ENCODE measurements around the gene SPP1.
"Not testable (repeated sequence)": the region's sequence is repeated elsewhere in the genome, so short reads cannot be mapped to it uniquely, and the experiment has no call there.

Gene SPP1

DNA sequence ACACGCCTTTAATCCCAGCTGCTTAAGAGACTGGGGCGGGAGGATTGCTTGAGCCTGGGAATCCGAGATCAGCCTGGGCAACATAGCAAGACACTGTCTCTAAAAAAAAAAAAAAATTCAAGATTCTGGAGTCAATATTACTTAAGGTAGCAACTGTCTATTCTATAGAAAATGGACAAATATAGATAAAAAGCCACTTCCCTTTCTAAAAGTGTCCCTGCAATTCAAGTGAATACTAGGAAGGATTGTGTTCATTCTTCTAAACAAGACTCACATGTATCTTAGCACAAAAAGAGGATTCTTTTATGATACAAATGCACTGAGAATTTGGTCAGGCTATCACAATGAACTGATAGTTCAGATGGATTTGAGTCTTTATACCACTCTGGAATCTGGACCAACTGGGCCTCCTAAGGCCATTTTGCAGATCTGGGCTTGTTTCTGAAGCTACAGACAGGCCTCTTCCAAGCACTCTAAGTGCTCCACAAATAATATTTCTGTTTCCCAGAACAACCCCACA, 38.9 kb downstream of the SPP1 start:
- Mint-ChIP-seq H3K4me1 (ENCODE audit: low read depth) (peaks cover 18% of the 10 kb centered on the region), H3K27ac (no peak overlapping the region), H3K4me3 (no peak overlapping the region), H3K36me3 (ENCODE audit: low read depth) (peaks cover 8% of the 10 kb centered on the region), H3K27me3 (ENCODE audit: low read depth) (no peaks in the 10 kb centered on the region), H3K9me3 (no peaks in the 10 kb centered on the region)

DNA sequence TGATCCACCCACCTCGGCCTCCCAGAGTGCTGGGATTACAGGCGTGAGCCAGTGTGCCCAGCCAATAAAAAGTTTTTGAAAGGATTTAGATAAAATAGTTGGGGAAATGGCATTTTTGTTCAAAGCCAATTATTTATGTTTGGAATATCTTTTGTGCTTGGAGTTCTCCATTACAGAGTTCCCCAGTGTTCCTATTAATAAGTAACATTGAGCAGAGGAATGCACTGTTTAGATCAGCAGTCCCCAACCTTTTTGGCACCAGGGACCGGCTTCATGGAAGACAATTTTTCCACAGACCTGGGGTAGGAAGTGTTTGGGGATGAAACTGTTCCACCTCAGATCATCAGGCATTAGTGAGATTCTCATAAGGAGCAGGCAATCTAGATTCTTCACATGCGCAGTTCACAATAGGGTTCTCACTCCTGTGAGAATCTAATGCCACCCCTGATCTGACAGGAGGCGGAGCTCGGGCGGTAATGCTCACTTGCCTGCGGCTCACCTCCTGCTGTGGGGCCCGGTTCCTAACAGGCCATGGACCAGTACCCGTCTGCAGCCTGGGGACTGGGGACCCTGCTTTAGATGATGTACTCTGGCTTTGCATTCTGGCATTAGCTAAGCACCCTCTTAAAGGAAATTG, 40.3 kb downstream of the SPP1 start:
- Mint-ChIP-seq H3K27me3 (ENCODE audit: low read depth) (no peaks in the 10 kb centered on the region), H3K36me3 (ENCODE audit: low read depth) (peaks cover 6% of the 10 kb centered on the region), H3K4me1 (ENCODE audit: low read depth) (peaks cover 12% of the 10 kb centered on the region), H3K27ac (no peak overlapping the region), H3K4me3 (no peak overlapping the region), H3K9me3 (no peaks in the 10 kb centered on the region)

GRCh38 chr4:88017516-88018297, 42.2 kb downstream of the SPP1 start:
- peaks cover 8% of the 10 kb centered on the region for H3K4me1 Mint-ChIP-seq (ENCODE audit: low read depth)
- no peak overlapping the region for H3K4me3 Mint-ChIP-seq
- peaks cover 4% of the 10 kb centered on the region for H3K36me3 Mint-ChIP-seq (ENCODE audit: low read depth)
- H3K27ac Mint-ChIP-seq, result no peak overlapping the region
- no peaks in the 10 kb centered on the region for H3K9me3 Mint-ChIP-seq
- H3K27me3 Mint-ChIP-seq (ENCODE audit: low read depth), result no peaks in the 10 kb centered on the region

GRCh38 chr4:88018466-88018865, 43.0 kb downstream of the SPP1 start:
- Mint-ChIP-seq H3K27me3 (ENCODE audit: low read depth) (no peaks in the 10 kb centered on the region), H3K4me1 (ENCODE audit: low read depth) (peaks cover 3% of the 10 kb centered on the region), H3K9me3 (no peaks in the 10 kb centered on the region), H3K27ac (no peak overlapping the region), H3K36me3 (ENCODE audit: low read depth) (peaks cover 4% of the 10 kb centered on the region), H3K4me3 (no peak overlapping the region)

GRCh38 chr4:88021824-88022223, 46.3 kb downstream of the SPP1 start:
- no peaks in the 10 kb centered on the region for H3K4me1 Mint-ChIP-seq (ENCODE audit: low read depth)
- peaks cover 18% of the 10 kb centered on the region for H3K36me3 Mint-ChIP-seq (ENCODE audit: low read depth)
- no peaks in the 10 kb centered on the region for H3K27me3 Mint-ChIP-seq (ENCODE audit: low read depth)
- no peak overlapping the region for H3K27ac Mint-ChIP-seq
- peaks cover 9% of the 10 kb centered on the region for H3K9me3 Mint-ChIP-seq
- H3K4me3 Mint-ChIP-seq, result no peak overlapping the region

DNA sequence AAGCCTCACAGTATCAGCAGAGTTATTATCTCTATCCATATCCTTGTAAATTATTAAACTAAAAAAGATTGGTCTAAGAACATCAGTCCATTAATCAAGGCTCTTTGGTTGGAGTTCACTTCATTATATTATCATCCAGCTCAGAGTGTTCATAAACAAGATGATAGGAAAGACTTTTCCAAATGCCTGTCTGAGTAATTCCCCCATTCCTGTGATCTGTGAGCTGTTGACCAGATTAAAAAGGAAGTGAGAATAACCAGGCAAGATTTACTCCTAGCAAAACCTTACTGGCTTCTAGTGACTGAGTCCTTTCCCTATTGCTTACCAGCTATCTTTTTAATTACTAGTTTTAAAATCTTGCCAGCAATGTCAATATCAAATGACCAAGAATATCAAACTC, 46.8 kb downstream of the SPP1 start:
- no peak overlapping the region for H3K27ac Mint-ChIP-seq
- H3K9me3 Mint-ChIP-seq, result peaks cover 13% of the 10 kb centered on the region
- no peak overlapping the region for H3K4me3 Mint-ChIP-seq
- H3K27me3 Mint-ChIP-seq (ENCODE audit: low read depth), result no peaks in the 10 kb centered on the region
- peaks cover 21% of the 10 kb centered on the region for H3K36me3 Mint-ChIP-seq (ENCODE audit: low read depth)
- H3K4me1 Mint-ChIP-seq (ENCODE audit: low read depth), result no peaks in the 10 kb centered on the region

DNA sequence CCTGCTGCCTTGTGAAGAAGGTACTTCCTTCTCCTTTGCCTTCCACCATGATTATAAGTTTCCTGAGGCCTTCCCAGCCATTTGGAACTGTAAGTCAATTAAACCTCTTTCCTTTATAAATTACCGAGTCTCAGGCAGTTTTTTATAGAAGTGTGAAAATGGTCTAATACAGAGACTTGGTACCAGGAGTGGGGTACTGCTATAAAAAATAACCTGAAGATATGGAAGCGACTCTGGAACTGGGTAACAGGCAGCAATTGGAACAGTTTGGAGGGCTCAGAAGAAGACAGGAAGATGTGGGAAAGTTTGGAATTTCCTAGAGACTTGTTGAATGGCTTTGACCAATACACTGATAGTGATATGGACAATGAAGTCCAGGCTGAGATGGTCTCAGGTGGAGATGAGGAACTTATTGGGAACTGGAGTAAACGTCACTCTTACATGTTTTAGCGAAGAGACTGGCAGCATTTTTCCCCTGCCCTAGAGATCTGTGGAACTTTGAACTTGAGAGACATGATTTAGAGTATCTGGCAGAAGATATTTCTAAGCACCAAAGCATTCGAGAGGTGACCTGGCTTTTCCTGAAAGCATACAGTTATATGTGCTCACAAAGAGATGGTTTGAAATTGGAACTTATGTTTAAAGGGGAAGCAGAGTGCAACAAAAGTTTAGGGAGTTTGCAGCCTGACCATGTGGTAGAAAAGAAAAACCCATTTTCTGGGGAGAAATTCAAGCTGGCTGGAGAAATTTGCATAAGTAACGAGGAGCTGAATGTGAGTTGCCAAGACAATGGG, 50.6 kb downstream of the SPP1 start:
- Mint-ChIP-seq H3K9me3 (peaks cover 21% of the 10 kb centered on the region), H3K36me3 (ENCODE audit: low read depth) (peaks cover 37% of the 10 kb centered on the region)
- not testable (repeated sequence) for H3K27me3 Mint-ChIP-seq (ENCODE audit: low read depth); H3K27ac Mint-ChIP-seq; H3K4me3 Mint-ChIP-seq; H3K4me1 Mint-ChIP-seq (ENCODE audit: low read depth)

DNA sequence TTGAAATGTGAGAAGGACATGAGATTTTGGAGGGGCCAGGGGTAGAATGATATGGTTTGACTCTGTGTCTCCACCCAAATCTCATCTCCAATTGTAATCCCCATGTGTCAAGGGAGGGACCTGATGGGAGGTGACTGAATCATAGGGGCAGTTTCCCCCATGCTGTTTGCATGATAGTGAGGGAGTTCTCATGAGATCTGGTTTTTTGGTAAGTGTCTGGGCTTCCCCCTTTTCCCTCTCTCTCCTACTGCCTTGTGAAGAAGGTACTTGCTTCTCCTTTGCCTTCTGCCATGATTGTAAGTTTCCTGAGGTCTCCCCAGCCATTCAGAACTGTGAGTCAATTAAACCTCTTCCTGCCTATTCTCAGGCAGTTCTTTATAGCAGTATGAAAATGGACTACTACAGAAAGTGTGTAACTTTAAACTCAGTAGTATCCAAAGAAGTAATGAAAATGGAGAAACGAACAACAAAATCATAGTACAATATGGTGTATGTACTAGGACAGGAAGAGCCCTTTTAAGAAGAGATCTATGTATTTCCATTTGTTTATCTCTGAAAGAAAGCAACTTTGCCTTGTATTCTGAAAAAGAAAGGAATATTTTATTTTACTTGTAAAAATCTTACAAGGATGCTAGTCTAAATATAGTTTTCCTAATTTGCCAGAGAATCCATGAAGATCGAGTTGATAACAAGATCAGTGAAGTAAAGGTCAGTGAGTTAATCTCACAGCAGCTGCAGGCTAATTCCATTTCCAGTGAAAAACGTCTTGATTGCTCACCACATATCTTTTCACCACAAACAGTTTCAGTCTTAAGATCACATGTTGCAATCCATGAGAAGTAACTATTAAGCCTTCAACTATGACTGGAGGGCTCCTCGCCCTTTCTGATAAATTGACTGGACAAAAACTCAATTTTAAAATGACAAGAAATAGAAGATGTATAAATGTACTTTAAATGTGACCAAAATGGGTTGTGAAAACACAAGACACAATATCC, 52.4 kb downstream of the SPP1 start:
- no peak overlapping the region for H3K4me3 Mint-ChIP-seq
- peaks cover 21% of the 10 kb centered on the region for H3K9me3 Mint-ChIP-seq
- peaks cover 9% of the 10 kb centered on the region for H3K4me1 Mint-ChIP-seq (ENCODE audit: low read depth)
- peaks cover 36% of the 10 kb centered on the region for H3K36me3 Mint-ChIP-seq (ENCODE audit: low read depth)
- H3K27ac Mint-ChIP-seq, result no peak overlapping the region
- no peaks in the 10 kb centered on the region for H3K27me3 Mint-ChIP-seq (ENCODE audit: low read depth)

DNA sequence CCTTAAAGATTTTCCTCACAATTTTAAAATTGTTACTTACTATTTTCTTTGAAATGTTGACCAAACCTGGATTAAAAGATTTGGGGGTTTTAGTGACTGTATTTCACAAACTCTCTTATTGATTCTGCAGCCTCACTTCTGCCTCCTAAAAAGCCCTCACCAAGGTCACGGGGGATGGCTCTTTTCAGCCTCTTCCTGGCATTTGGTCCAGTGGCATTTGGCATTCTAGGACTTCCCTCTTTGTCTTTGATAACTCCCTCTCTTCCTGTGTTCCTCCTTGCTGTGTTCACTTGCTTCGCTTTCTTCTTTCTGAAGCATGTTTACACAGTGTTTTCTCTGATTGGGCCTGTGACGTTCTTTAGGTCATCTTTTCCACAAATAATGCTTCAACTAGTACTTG, 53.4 kb downstream of the SPP1 start:
- Mint-ChIP-seq H3K9me3 (peaks cover 21% of the 10 kb centered on the region), H3K36me3 (ENCODE audit: low read depth) (peaks cover 33% of the 10 kb centered on the region), H3K27ac (no peak overlapping the region)

GRCh38 chr4:88029556-88029955, 54.0 kb downstream of the SPP1 start:
- H3K27me3 Mint-ChIP-seq (ENCODE audit: low read depth), result no peaks in the 10 kb centered on the region
- H3K4me3 Mint-ChIP-seq, result no peak overlapping the region
- H3K27ac Mint-ChIP-seq, result no peak overlapping the region

More for the DNA sequence above, 53.4 kb downstream of the SPP1 start:
- Mint-ChIP-seq H3K4me1 (ENCODE audit: low read depth) (peaks cover 9% of the 10 kb centered on the region), H3K27me3 (ENCODE audit: low read depth) (no peaks in the 10 kb centered on the region), H3K4me3 (no peak overlapping the region)

GRCh38 chr4:88030565-88031310, 55.2 kb downstream of the SPP1 start:
- H3K4me3 Mint-ChIP-seq, result no peak overlapping the region
- peaks cover 29% of the 10 kb centered on the region for H3K36me3 Mint-ChIP-seq (ENCODE audit: low read depth)
- peaks cover 19% of the 10 kb centered on the region for H3K9me3 Mint-ChIP-seq
- peaks cover 9% of the 10 kb centered on the region for H3K4me1 Mint-ChIP-seq (ENCODE audit: low read depth)
- H3K27ac Mint-ChIP-seq, result no peak overlapping the region
- H3K27me3 Mint-ChIP-seq (ENCODE audit: low read depth), result no peaks in the 10 kb centered on the region

More at GRCh38 chr4:88029556-88029955, 54.0 kb downstream of the SPP1 start:
- Mint-ChIP-seq H3K36me3 (ENCODE audit: low read depth) (peaks cover 31% of the 10 kb centered on the region), H3K4me1 (ENCODE audit: low read depth) (peaks cover 9% of the 10 kb centered on the region), H3K9me3 (peaks cover 21% of the 10 kb centered on the region)
